Measurements from ENCODE around the gene OXTR.

DNA sequence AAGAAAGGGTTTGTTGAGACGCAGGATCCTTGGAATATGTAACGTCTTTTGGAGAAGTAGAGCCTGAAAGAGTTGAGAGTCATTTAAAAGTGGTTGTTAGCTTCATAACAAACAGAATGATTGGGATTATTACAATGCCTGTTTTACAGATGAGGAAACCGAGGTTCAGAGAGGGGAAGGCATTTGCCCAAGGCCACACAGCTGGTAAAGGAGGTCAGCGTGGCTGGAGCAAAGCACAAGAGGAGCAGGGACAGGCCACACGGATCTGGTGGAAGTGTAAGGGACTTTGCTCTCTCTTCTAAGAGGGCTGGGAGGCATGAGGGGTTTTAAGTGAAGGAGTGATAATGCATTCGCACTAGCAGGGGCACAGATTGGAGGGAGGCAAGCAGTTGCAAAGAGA, 6.2 kb upstream of the OXTR start:
- TF ChIP-seq ZNF274 (IDR thresholded peaks at IDR 0.05; ENCODE audit: low read depth, low read length) (no peak), YY1 (IDR thresholded peaks at IDR 0.05; ENCODE audit: insufficient read depth, insufficient read length) (no peak), SUZ12 (IDR thresholded peaks at IDR 0.05; ENCODE audit: extremely low read depth, insufficient read depth, insufficient read length) (no peak)
